Osteocyte (in vitro differentiated cells): Measurements from ENCODE around the gene GYPC. TPM values are rescaled to one million over a fixed set of nuclear protein-coding genes. Genes with fewer than 3 reads are reported as not detected.
A peak's percentile ranks its signal among the peaks of the same experiment; 100 is the strongest.
"Not testable (repeated sequence)": the region's sequence is repeated elsewhere in the genome, so short reads cannot be mapped to it uniquely, and the experiment has no call there.

Source experiments
- DNase-seq: peaks from one replicate; pipeline ENCODE4 v3.0.0; 2021; ENCODE audit warnings: mixed read lengths; ENCODE audit not compliant: unreplicated experiment; ENCODE audit errors: extremely low spot score
- H3K27ac Mint-ChIP-seq: one replicate; pipeline ENCODE4 v1.8.0; 2021; ENCODE audit warnings: mild to moderate bottlenecking, mixed read lengths; ENCODE audit not compliant: unreplicated experiment
- H3K27me3 Mint-ChIP-seq: one replicate; pipeline ENCODE4 v1.8.0; 2021; ENCODE audit warnings: mixed read lengths; ENCODE audit not compliant: unreplicated experiment
- H3K36me3 Mint-ChIP-seq: one replicate; pipeline ENCODE4 v1.8.0; 2021; ENCODE audit warnings: mixed read lengths; ENCODE audit not compliant: unreplicated experiment
- H3K4me1 Mint-ChIP-seq: one replicate; pipeline ENCODE4 v1.8.0; 2021; ENCODE audit warnings: mixed read lengths; ENCODE audit not compliant: unreplicated experiment
- H3K4me3 Mint-ChIP-seq: one replicate; pipeline ENCODE4 v1.8.0; 2021; ENCODE audit warnings: mild to moderate bottlenecking, moderate library complexity, mixed read lengths; ENCODE audit not compliant: unreplicated experiment
- H3K9me3 Mint-ChIP-seq: one replicate; pipeline ENCODE4 v1.8.0; 2021; ENCODE audit warnings: mixed read lengths; ENCODE audit not compliant: unreplicated experiment
- CTCF ChIP-seq: fragments of 200-600 bp; sonication (generic); IDR thresholded peaks from 2 replicates; pipeline ENCODE4 v1.5.0; 2021; ENCODE audit warnings: antibody characterized with exemption, mild to moderate bottlenecking, moderate library complexity
- total RNA-seq: library from RNA; stranded (reverse); gene quantifications from 2 replicates; pipeline ENCODE4 v1.2.1, GENCODE V29; 2021

The GYPC gene
- total RNA-seq, 1 donor from 2014 or later = 110 TPM

DNA sequence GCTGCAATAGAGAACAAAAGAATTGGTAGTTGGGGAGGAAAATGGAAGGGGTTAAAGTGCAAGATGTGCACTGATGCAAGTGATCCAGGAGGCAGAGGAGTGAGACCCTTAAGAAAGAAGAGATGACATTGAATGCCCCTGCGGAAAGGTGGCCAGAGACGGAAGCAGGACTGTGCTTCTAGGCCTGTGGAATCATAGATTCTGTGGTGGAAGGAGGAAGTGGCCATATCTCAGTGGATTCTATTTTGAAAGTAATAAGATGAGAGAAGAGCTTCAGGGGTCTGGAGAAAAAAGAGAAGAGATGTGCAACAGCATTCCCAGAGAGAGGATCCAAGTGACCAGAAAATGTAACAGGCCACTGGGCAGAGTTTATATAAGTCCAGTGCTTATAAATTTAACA is 18.6 kb upstream of the GYPC start:
- Mint-ChIP-seq H3K4me3 (no peak overlapping the region), H3K27ac (no peak overlapping the region), H3K4me1 (peaks cover 27% of the 10 kb centered on the region), H3K36me3 (no peaks in the 10 kb centered on the region), H3K9me3 (no peaks in the 10 kb centered on the region), H3K27me3 (peaks cover 39% of the 10 kb centered on the region)
- DNase-seq = no peak
- TF ChIP-seq CTCF = no peak

GRCh38 chr2:126638746-126639145 is 17.2 kb upstream of the GYPC start:
- Mint-ChIP-seq H3K4me3 (no peak overlapping the region), H3K27ac (no peak overlapping the region), H3K4me1 (peaks cover 24% of the 10 kb centered on the region), H3K36me3 (no peaks in the 10 kb centered on the region), H3K27me3 (peaks cover 32% of the 10 kb centered on the region), H3K9me3 (no peaks in the 10 kb centered on the region)
- TF ChIP-seq CTCF = no peak
- peak; percentile 19 for DNase-seq

DNA sequence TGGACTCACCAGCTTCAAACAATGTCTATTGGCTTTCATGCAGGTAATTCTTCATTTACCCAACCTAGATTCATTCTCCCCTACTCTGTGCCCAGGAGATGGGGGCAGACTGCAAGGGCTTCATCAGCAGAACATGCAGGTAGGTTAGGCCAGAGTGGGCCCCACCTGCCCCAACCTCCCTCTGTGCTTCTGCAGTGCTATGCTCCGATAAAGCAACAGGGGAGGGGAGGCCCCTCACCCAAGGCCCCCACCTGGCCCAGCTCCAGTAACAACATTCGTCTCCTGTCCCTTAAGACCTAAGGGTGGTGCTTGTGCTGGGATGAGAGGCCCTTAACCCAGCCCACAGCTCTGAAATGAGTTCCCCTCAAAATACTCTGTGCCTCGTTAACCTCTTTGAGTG is 16.7 kb upstream of the GYPC start:
- Mint-ChIP-seq H3K27ac (no peak overlapping the region), H3K4me3 (no peak overlapping the region), H3K27me3 (peaks cover 32% of the 10 kb centered on the region), H3K36me3 (no peaks in the 10 kb centered on the region), H3K9me3 (no peaks in the 10 kb centered on the region), H3K4me1 (peaks cover 20% of the 10 kb centered on the region)
- DNase-seq = peak; percentile 54
- no peak for TF ChIP-seq CTCF

GRCh38 chr2:126641294-126641693 is 14.7 kb upstream of the GYPC start:
- not testable (repeated sequence) for H3K4me1 Mint-ChIP-seq, H3K4me3 Mint-ChIP-seq, H3K9me3 Mint-ChIP-seq, H3K27ac Mint-ChIP-seq, H3K36me3 Mint-ChIP-seq
- peaks cover 48% of the 10 kb centered on the region for H3K27me3 Mint-ChIP-seq
- DNase-seq = peak; percentile 46

DNA sequence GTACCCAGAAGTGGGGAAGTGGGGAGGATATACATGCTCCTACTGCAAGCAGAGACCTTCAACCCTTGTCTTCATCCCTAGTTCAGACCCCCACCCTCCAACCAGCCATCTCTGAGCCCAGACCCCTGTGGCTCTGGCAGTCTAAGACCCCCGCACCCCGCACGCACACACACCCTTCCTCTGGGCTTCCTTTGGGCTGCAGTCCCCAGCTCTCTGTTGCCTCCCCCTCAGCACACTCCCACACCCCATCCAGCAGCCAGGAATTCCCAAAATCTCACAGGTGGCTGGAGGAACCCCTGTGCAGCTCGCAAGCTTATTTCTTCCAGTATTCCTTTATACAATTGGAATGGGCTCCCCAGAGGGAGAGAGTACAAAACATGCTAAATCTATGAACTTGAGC is 13.9 kb upstream of the GYPC start:
- H3K4me3 Mint-ChIP-seq = no peak overlapping the region
- H3K9me3 Mint-ChIP-seq = no peaks in the 10 kb centered on the region

More for the DNA sequence above, 13.9 kb upstream of the GYPC start:
- peak; percentile 54 for DNase-seq
- TF ChIP-seq CTCF = no peak
- Mint-ChIP-seq H3K36me3 (no peaks in the 10 kb centered on the region), H3K27me3 (peaks cover 48% of the 10 kb centered on the region), H3K27ac (no peak overlapping the region), H3K4me1 (peaks cover 6% of the 10 kb centered on the region)
